T-cell (primary cell): ENCODE results near the gene SPINK9. TPM values are rescaled to one million over a fixed set of nuclear protein-coding genes. Genes with fewer than 3 reads are reported as not detected.

ENCODE experiments used
- ATAC-seq, 4 experiments: fragments of 200-7000 bp in 3 of 4; fragments of 150-1000 bp in 1 of 4; cut with Tn5 transposase; replicated peaks in 1 of 4; 1 replicate in 3 of 4; 2 replicates in 1 of 4; pipeline ENCODE4 v1.10.0; 2021; ENCODE audit warnings: moderate library complexity in 3 of 4, mild to moderate bottlenecking in 2 of 4, moderate number of reproducible peaks in 1 of 4
- CTCF ChIA-PET, 2 donors: fragments of 300-600 bp; sonication (Branson Sonifier 250); formaldehyde crosslinking; loops; one replicate each; lab custom pipeline; 2022; ENCODE audit warnings: antibody characterized with exemption in 2 of 2; lab: Charles Lee
- POLR2A ChIA-PET, 2 donors: fragments of 300-600 bp; sonication (Branson Sonifier 250); formaldehyde crosslinking; loops; one replicate each; lab custom pipeline; 2022; ENCODE audit warnings: antibody characterized with exemption in 2 of 2; lab: Charles Lee
- DNase-seq, 35 experiments: peaks; one replicate each; pipeline versions ENCODE4 v3.0.0 to v3.0.0-alpha.2; 2013 to 2023
- H3K27ac ChIP-seq: one replicate; pipeline ENCODE4 v1.5.1; 2013; ENCODE audit warnings: low read length
- H3K27me3 ChIP-seq, 2 experiments: replicated peaks in 1 of 2; 1 replicate in 1 of 2; 2 replicates in 1 of 2; pipeline versions ENCODE4 v1.6.1 to v1.7.0; 2013; ENCODE audit warnings: low read length in 1 of 2, mixed read lengths in 1 of 2; ENCODE audit not compliant: control insufficient read depth in 2 of 2, insufficient read depth in 2 of 2; ENCODE audit errors: extremely low read depth in 1 of 2
- H3K36me3 ChIP-seq, 2 donors: 1 replicate in 1 of 2; 2 replicates in 1 of 2; pipeline versions ENCODE4 v1.6.1 to v1.7.0; 2013; ENCODE audit warnings: low read length in 1 of 2; ENCODE audit not compliant: control insufficient read depth in 2 of 2, insufficient read depth in 1 of 2; ENCODE audit errors: extremely low read depth in 1 of 2
- H3K4me1 ChIP-seq, 2 experiments: 1 replicate in 1 of 2; 2 replicates in 1 of 2; pipeline versions ENCODE4 v1.6.1 to v1.7.0; 2013; ENCODE audit warnings: low read length in 2 of 2, mixed read lengths in 1 of 2; ENCODE audit not compliant: insufficient read depth in 2 of 2, control insufficient read depth in 1 of 2; ENCODE audit errors: extremely low read depth in 1 of 2
- H3K4me3 ChIP-seq, 2 donors: 1 replicate in 1 of 2; 2 replicates in 1 of 2; pipeline versions ENCODE4 v1.5.1 to v1.7.0; 2013; ENCODE audit warnings: mild to moderate bottlenecking in 2 of 2, low read length in 1 of 2, moderate library complexity in 1 of 2; ENCODE audit not compliant: control insufficient read depth in 1 of 2; ENCODE audit errors: extremely low read depth in 1 of 2
- H3K9me3 ChIP-seq: 2 replicates; pipeline ENCODE4 v1.7.0; 2013
- H3K27ac Mint-ChIP-seq, 2 donors: one replicate each; pipeline ENCODE4 v1.8.0; 2020 to 2021; ENCODE audit warnings: mild to moderate bottlenecking in 2 of 2, mixed read lengths in 2 of 2
- H3K27me3 Mint-ChIP-seq, 2 donors: one replicate each; pipeline ENCODE4 v1.8.0; 2021 to 2022; ENCODE audit warnings: mixed read lengths in 2 of 2
- H3K36me3 Mint-ChIP-seq: one replicate; pipeline ENCODE4 v1.8.0; 2021; ENCODE audit warnings: mixed read lengths
- H3K4me1 Mint-ChIP-seq, 3 donors: one replicate each; pipeline ENCODE4 v1.8.0; 2020 to 2022; ENCODE audit warnings: mixed read lengths in 3 of 3, mild to moderate bottlenecking in 1 of 3
- H3K4me3 Mint-ChIP-seq, 3 donors: one replicate each; pipeline ENCODE4 v1.8.0; 2020 to 2022; ENCODE audit warnings: mild to moderate bottlenecking in 3 of 3, mixed read lengths in 3 of 3, moderate library complexity in 3 of 3
- H3K9me3 Mint-ChIP-seq, 3 donors: one replicate each; pipeline ENCODE4 v1.8.0; 2020 to 2022; ENCODE audit warnings: mixed read lengths in 3 of 3
- WGBS: methylation state at CpG from one replicate; pipeline ENCODE4 v1.1.5; 2013; ENCODE audit warnings: missing lambda C conversion rate; ENCODE audit not compliant: insufficient coverage; 5-methylcytosine and 5-hydroxymethylcytosine counted together
- total RNA-seq, 35 experiments: library from RNA in 6 of 35; stranded (reverse) in 6 of 35; fragments of 120-200 nt in 1 of 35; gene quantifications; one replicate each; pipeline versions ENCODE4 v1.2.1 to v1.2.4 and lab custom pipeline; 2013 to 2026

Gene SPINK9
- total RNA-seq: not detected
- not detected for total RNA-seq (2013)
- total RNA-seq (lab: John Stamatoyannopoulos, UW): 0 to 0.54 (median 0.06) reads per million in 29 experiments

DNA sequence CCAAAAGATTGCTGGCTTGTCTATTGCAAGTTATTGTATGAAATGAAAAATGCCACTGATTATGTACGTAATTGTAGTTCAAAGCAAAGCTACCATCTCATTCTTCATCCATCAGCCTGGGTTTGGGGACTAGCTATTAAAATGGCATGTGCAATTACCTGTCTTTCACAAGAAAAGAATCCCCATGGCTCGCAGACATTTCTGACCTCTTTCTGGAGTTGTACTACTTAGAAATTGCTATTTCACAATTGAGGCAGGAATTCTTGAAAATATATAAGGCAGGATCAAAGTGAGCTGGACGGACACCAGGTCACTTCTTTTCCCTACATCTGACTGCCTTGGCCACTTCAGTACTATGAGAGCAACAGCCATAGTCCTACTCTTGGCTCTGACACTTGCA, at the start of gene SPINK9:
TSS of gene SPINK9 (plus strand) at position 301 of the 400 bp plus-strand sequence. CDS start at position 356, 55 bp downstream.
- DNase-seq: no peak
- Histone ChIP-seq H3K27me3 (no peaks in the 10 kb centered on the region), H3K36me3 (no peaks in the 10 kb centered on the region), H3K4me3 (no peak within 1 kb of the TSS), H3K4me1 (no peaks in the 10 kb centered on the region), H3K9me3 (no peaks in the 10 kb centered on the region), H3K27ac (no peak within 1 kb of the TSS)
- Mint-ChIP-seq H3K4me1 (no peaks in the 10 kb centered on the region), H3K36me3 (peaks cover 7% of the 10 kb centered on the region), H3K27me3 (peaks cover 5 to 6% of the 10 kb centered on the region in 2 donors), H3K9me3 (peaks cover 5 to 7% (median 5%) of the 10 kb centered on the region in 3 donors), H3K4me3 (no peak within 1 kb of the TSS), H3K27ac (no peak within 1 kb of the TSS)
- POLR2A ChIA-PET: interaction anchor here in 1 of 2 donors (0.7 kb wide), 2 partner anchors 12 to 1026 kb away, joined by 3 to 4 read pairs; no protein-coding TSS in a partner anchor
- ATAC-seq: no peak
- 67% methylated on average over 1 of the region's 3 CpGs for WGBS
- CTCF ChIA-PET: interaction anchor here in 1 of 2 donors (0.6 kb wide), 1 partner anchor 638 kb away, joined by 3 read pairs; no protein-coding TSS in a partner anchor

DNA sequence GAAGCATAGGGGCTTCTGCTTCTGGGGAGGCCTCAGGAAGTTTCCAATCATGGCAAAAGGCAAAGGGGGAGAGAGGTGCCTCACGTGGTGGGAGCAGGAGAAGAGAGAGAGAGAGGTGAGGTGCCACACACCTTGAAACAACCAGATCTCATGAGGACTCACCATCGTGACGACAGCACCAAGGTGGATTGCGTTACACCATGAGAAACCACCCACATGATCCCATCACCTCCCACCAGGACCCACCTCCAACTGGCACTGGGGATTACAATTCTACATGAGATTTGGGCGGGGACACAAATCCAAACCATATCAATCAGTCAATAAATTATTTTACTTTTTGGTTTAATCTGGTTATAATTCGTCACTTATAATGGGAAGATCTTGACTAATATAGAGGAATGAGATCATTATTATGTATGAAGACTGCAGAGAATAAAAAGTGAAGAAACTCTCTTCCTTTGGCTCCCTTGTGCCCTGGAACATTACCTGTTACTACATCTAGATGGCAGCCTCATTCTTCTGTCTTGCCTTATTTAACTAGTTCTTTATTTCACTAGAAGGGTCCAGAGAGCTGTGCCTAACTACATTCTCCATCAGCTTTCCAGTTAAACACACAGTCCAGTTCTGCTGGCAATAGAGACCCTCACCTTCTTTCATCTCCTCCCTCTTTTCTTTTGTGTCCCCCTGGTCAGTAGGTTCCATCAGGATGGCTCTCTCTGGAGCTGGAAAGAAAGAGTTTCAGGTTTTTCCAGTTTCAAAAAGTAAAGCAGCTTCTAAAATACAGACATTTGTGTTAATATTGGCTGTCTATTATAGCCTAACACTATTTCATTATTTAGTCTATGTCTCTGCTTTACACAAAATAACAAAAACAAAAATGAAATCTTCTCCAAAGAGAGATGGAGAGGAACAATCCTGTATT, 44.8 kb upstream of the SPINK9 start:
- DNase-seq (peak in 1 of 35 experiments; percentile 17), ATAC-seq (no peak)
- no peak overlapping the region for H3K4me3 ChIP-seq
- ChIA-PET CTCF (interaction anchor here in 1 of 2 donors (1.2 kb wide), 1 partner anchor 12 kb away, joined by 3 read pairs; no protein-coding TSS in a partner anchor), POLR2A (interaction anchor here in 1 of 2 donors (0.6 kb wide), 1 partner anchor 129 kb away, joined by 3 read pairs; no protein-coding TSS in a partner anchor)
- H3K27ac ChIP-seq: no peak overlapping the region
- WGBS: 60% methylated on average over 3 of the region's 6 CpGs
- H3K4me1 Mint-ChIP-seq: no peaks in the 10 kb centered on the region
- H3K9me3 ChIP-seq: no peaks in the 10 kb centered on the region
- H3K4me1 ChIP-seq: no peaks in the 10 kb centered on the region
- no peak overlapping the region for H3K4me3 Mint-ChIP-seq
- peaks cover 4 to 7% of the 10 kb centered on the region in 2 donors for H3K27me3 Mint-ChIP-seq
- no peaks in the 10 kb centered on the region for H3K27me3 ChIP-seq
- no peaks in the 10 kb centered on the region for H3K9me3 Mint-ChIP-seq
- H3K36me3 ChIP-seq: no peaks in the 10 kb centered on the region
- no peaks in the 10 kb centered on the region for H3K36me3 Mint-ChIP-seq
- no peak overlapping the region for H3K27ac Mint-ChIP-seq

DNA sequence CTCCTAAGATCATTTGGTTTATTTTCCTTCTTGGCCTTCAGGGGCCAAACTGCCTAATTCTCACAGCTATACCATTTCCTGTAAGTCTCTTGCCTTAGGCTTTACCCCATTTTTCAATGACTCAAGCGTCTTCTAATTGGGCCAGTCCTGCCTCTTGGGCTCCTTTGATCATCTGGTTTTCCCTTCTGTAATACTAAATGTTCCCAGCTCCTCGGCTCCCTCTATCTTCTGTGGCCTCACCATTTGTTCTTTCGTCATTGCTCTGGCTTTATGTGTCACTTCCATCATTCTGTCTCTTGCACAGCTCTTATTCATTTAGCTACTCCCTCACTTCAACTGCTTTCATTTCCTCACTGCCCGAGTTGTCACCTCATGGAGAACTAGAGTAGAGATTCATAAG, 37.6 kb upstream of the SPINK9 start:
- no peak for ATAC-seq
- Mint-ChIP-seq H3K27ac (no peak overlapping the region), H3K9me3 (no peaks in the 10 kb centered on the region), H3K27me3 (no peaks in the 10 kb centered on the region), H3K4me3 (no peak overlapping the region), H3K36me3 (no peaks in the 10 kb centered on the region), H3K4me1 (peaks cover 0 to 3% (median 0%) of the 10 kb centered on the region in 3 donors)
- H3K36me3 ChIP-seq: no peaks in the 10 kb centered on the region
- no peaks in the 10 kb centered on the region for H3K4me1 ChIP-seq
- no peak overlapping the region for H3K27ac ChIP-seq
- no peaks in the 10 kb centered on the region for H3K27me3 ChIP-seq
- DNase-seq: no peak
- ChIA-PET CTCF (interaction anchor here in 1 of 2 donors (0.6 kb wide), 1 partner anchor 977 kb away, joined by 6 read pairs; no protein-coding TSS in a partner anchor), POLR2A (no interaction called here)
- 73% methylated on average over 3 of the region's 4 CpGs for WGBS
- H3K4me3 ChIP-seq: no peak overlapping the region
- no peaks in the 10 kb centered on the region for H3K9me3 ChIP-seq

- CTCF ChIA-PET: interaction anchor here in 1 of 2 donors (0.6 to 0.8 kb wide), 2 partner anchors 136 to 449 kb away, joined by 4 read pairs; no protein-coding TSS in a partner anchor
- peaks cover 8 to 14% of the 10 kb centered on the region in 2 donors for H3K27me3 Mint-ChIP-seq
Measured at GRCh38 chr5:148306446-148306845, 28.9 kb upstream of the SPINK9 start.

DNA sequence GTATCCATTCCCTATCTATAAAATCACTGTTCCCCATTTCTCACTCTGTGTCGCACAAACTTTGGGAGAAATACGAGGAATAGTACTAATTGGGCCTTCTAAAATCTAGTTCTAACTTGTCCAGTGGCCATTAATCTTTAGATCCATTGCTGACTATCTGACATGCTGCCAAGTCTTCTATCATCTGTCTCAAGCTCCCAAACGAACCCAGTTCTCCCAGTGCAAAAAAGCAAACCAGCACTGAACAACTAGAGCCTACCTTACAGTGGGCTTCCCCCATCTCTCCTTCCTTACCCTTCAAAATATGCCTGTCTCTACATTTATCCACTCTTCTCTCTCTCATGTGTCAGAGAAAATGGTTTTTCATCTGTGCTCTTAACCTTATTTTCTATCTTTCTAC, 26.3 kb upstream of the SPINK9 start:
- Histone ChIP-seq H3K27ac (no peak overlapping the region), H3K4me3 (no peak overlapping the region), H3K27me3 (no peaks in the 10 kb centered on the region), H3K9me3 (no peaks in the 10 kb centered on the region), H3K36me3 (no peaks in the 10 kb centered on the region), H3K4me1 (no peaks in the 10 kb centered on the region)
- H3K27ac Mint-ChIP-seq: no peak overlapping the region
- H3K4me3 Mint-ChIP-seq: no peak overlapping the region
- no peaks in the 10 kb centered on the region for H3K4me1 Mint-ChIP-seq
- ATAC-seq (no peak), DNase-seq (no peak)
- peaks cover 5 to 16% (median 13%) of the 10 kb centered on the region in 3 donors for H3K9me3 Mint-ChIP-seq
- ChIA-PET POLR2A (no interaction called here), CTCF (no interaction called here)
- 64% methylated on average over 3 of the region's 3 CpGs for WGBS
- peaks cover 8 to 14% of the 10 kb centered on the region in 2 donors for H3K27me3 Mint-ChIP-seq
- no peaks in the 10 kb centered on the region for H3K36me3 Mint-ChIP-seq

More at GRCh38 chr5:148306446-148306845, 28.9 kb upstream of the SPINK9 start:
- Mint-ChIP-seq H3K27ac (no peak overlapping the region), H3K36me3 (no peaks in the 10 kb centered on the region), H3K9me3 (peaks cover 5 to 16% (median 13%) of the 10 kb centered on the region in 3 donors), H3K4me1 (no peaks in the 10 kb centered on the region), H3K4me3 (no peak overlapping the region)
- Histone ChIP-seq H3K9me3 (no peaks in the 10 kb centered on the region), H3K27me3 (no peaks in the 10 kb centered on the region), H3K4me1 (no peaks in the 10 kb centered on the region), H3K36me3 (no peaks in the 10 kb centered on the region), H3K27ac (no peak overlapping the region), H3K4me3 (no peak overlapping the region)
- no peak for ATAC-seq
- POLR2A ChIA-PET: no interaction called here
- no CpG with 5 or more reads among the region's 1 CpG for WGBS
- no peak for DNase-seq

DNA sequence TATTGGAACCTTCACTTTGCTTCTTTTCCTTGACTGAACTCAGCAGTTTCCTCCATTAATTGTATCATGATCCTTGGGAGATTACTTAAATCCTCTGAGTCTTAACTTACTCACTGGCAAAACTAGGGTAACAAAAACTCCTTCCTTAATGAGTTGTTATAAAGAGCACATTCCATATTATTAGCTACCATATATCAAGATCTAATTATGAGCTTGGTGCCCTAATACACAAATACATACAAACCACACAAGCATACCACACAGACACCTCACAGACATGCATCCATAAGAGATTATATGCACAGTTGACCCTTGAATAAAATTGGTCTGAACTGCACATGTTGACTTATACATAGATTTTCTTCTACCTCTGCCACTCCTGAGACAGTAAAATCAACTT, 25.6 kb upstream of the SPINK9 start:
- ChIA-PET CTCF (no interaction called here), POLR2A (no interaction called here)
- Histone ChIP-seq H3K4me3 (no peak overlapping the region), H3K9me3 (no peaks in the 10 kb centered on the region), H3K36me3 (no peaks in the 10 kb centered on the region), H3K27ac (no peak overlapping the region), H3K4me1 (no peaks in the 10 kb centered on the region), H3K27me3 (no peaks in the 10 kb centered on the region)
- Mint-ChIP-seq H3K27me3 (peaks cover 8 to 14% of the 10 kb centered on the region in 2 donors), H3K4me3 (no peak overlapping the region), H3K27ac (no peak overlapping the region), H3K36me3 (no peaks in the 10 kb centered on the region), H3K9me3 (peaks cover 2 to 16% (median 13%) of the 10 kb centered on the region in 3 donors), H3K4me1 (no peaks in the 10 kb centered on the region)
- ATAC-seq: no peak
- no peak for DNase-seq
